ENCODE measurements around the gene BRINP3. TPM values are rescaled to one million over a fixed set of nuclear protein-coding genes. Genes with fewer than 3 reads are reported as not detected.

The BRINP3 gene
- total RNA-seq, 2 donors from 2014 or later, result 3.0 to 17.0 TPM

GRCh38 chr1:190169311-190170067, 308.2 kb downstream of the BRINP3 start:
- Histone ChIP-seq H3K4me1 (replicated peaks) (no peaks in the 10 kb centered on the region), H3K36me3 (no peaks in the 10 kb centered on the region), H3K27me3 (replicated peaks; ENCODE audit: insufficient read depth) (no peaks in the 10 kb centered on the region), H3K27ac (no peak overlapping the region), H3K4me3 (no peak overlapping the region), H3K9me3 (no peaks in the 10 kb centered on the region)
- 36% methylated on average over 3 of the region's 3 CpGs for WGBS
- no peak for DNase-seq (ENCODE audit: low spot score)
- intact Hi-C loops (cut with DNase I), result no loop called here
- no peak for TF ChIP-seq POLR2A (IDR thresholded peaks at IDR 0.05)
- TF ChIP-seq CTCF (IDR thresholded peaks at IDR 0.05), result no peak
- TF ChIP-seq POLR2AphosphoS5 (IDR thresholded peaks at IDR 0.05), result no peak

GRCh38 chr1:190168893-190169280, 308.8 kb downstream of the BRINP3 start:
- Histone ChIP-seq H3K4me1 (replicated peaks) (no peaks in the 10 kb centered on the region), H3K4me3 (no peak overlapping the region), H3K27me3 (replicated peaks; ENCODE audit: insufficient read depth) (no peaks in the 10 kb centered on the region), H3K9me3 (no peaks in the 10 kb centered on the region), H3K36me3 (no peaks in the 10 kb centered on the region), H3K27ac (no peak overlapping the region)
- intact Hi-C loops (cut with DNase I), result no loop called here
- DNase-seq (ENCODE audit: low spot score), result no peak
- 56% methylated on average over 3 of the region's 3 CpGs for WGBS
- no peak for TF ChIP-seq POLR2AphosphoS5 (IDR thresholded peaks at IDR 0.05)
- no peak for TF ChIP-seq POLR2A (IDR thresholded peaks at IDR 0.05)
- no peak for TF ChIP-seq CTCF (IDR thresholded peaks at IDR 0.05)

- Histone ChIP-seq H3K27me3 (replicated peaks; ENCODE audit: insufficient read depth) (no peaks in the 10 kb centered on the region), H3K9me3 (no peaks in the 10 kb centered on the region), H3K4me1 (replicated peaks) (no peaks in the 10 kb centered on the region), H3K36me3 (no peaks in the 10 kb centered on the region), H3K27ac (no peak overlapping the region), H3K4me3 (no peak overlapping the region)
- no peak for TF ChIP-seq POLR2A (IDR thresholded peaks at IDR 0.05)
- no peak for TF ChIP-seq POLR2AphosphoS5 (IDR thresholded peaks at IDR 0.05)
- intact Hi-C loops (cut with DNase I), result no loop called here
- 94% methylated on average over 3 of the region's 3 CpGs for WGBS
- DNase-seq (ENCODE audit: low spot score), result no peak
Observed at GRCh38 chr1:190168116-190168892, 309.4 kb downstream of the BRINP3 start.

- H3K4me1 ChIP-seq (replicated peaks), result no peaks in the 10 kb centered on the region
- no peaks in the 10 kb centered on the region for H3K9me3 ChIP-seq
- no peaks in the 10 kb centered on the region for H3K36me3 ChIP-seq
- no peaks in the 10 kb centered on the region for H3K27me3 ChIP-seq (replicated peaks; ENCODE audit: insufficient read depth)
- no peak overlapping the region for H3K4me3 ChIP-seq
- no peak overlapping the region for H3K27ac ChIP-seq
- no peak for TF ChIP-seq POLR2AphosphoS5 (IDR thresholded peaks at IDR 0.05)
- no peak for TF ChIP-seq CTCF (IDR thresholded peaks at IDR 0.05)
- TF ChIP-seq POLR2A (IDR thresholded peaks at IDR 0.05), result no peak
- intact Hi-C loops (cut with DNase I), result no loop called here
- DNase-seq (ENCODE audit: low spot score), result no peak
- WGBS, result 86% methylated on average over 2 of the region's 2 CpGs
Observed at GRCh38 chr1:190159146-190159545, 318.5 kb downstream of the BRINP3 start.

- 75% methylated on average over 2 of the region's 2 CpGs for WGBS
- no peak overlapping the region for H3K4me3 ChIP-seq
- no peak overlapping the region for H3K27ac ChIP-seq
- TF ChIP-seq POLR2AphosphoS5 (IDR thresholded peaks at IDR 0.05) (no peak), POLR2A (IDR thresholded peaks at IDR 0.05) (no peak), CTCF (IDR thresholded peaks at IDR 0.05) (no peak)
- H3K4me1 ChIP-seq (replicated peaks), result no peaks in the 10 kb centered on the region
- H3K27me3 ChIP-seq (replicated peaks; ENCODE audit: insufficient read depth), result no peaks in the 10 kb centered on the region
- no peak for DNase-seq (ENCODE audit: low spot score)
- H3K36me3 ChIP-seq, result no peaks in the 10 kb centered on the region
- intact Hi-C loops (cut with DNase I), result no loop called here
- no peaks in the 10 kb centered on the region for H3K9me3 ChIP-seq
Observed at GRCh38 chr1:190154744-190155143, 322.9 kb downstream of the BRINP3 start.
